ENCODE results near the gene DNM1L.

DNM1L gene

DNA sequence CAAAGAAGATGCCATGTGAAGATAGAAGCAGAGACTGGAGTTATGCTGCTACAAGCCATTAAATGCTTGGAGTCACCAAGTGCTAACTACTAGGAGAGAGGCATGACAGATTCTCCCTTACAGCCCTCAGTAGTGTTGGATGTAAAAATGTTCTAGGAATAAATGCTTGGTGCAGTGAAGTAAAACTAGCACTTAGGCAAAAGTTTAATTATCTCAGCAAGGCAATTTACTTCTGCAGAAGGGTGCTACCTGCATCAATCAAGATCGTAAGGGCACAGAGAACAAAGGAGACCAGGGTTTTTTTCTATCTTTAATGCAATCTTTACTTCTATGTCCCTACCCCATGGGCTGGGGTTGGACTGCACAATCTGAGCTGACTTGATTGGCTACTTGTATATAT, 9.5 kb upstream of the DNM1L start:
- Histone ChIP-seq H3K27me3 (replicated peaks; ENCODE audit: control insufficient read depth, insufficient read depth, low read length) (no peaks in the 10 kb centered on the region), H3K4me1 (ENCODE audit: control insufficient read depth, insufficient read depth, low read length) (no peaks in the 10 kb centered on the region), H3K9me3 (ENCODE audit: control insufficient read depth, low read length) (peaks cover 10% of the 10 kb centered on the region), H3K4me3 (ENCODE audit: low read length) (no peak overlapping the region), H3K36me3 (ENCODE audit: control insufficient read depth, insufficient read depth, low read length, severe bottlenecking) (no peaks in the 10 kb centered on the region), H3K9ac (ENCODE audit: low read length) (no peak overlapping the region)
- no peak for DNase-seq (ENCODE audit: low read depth)

DNA sequence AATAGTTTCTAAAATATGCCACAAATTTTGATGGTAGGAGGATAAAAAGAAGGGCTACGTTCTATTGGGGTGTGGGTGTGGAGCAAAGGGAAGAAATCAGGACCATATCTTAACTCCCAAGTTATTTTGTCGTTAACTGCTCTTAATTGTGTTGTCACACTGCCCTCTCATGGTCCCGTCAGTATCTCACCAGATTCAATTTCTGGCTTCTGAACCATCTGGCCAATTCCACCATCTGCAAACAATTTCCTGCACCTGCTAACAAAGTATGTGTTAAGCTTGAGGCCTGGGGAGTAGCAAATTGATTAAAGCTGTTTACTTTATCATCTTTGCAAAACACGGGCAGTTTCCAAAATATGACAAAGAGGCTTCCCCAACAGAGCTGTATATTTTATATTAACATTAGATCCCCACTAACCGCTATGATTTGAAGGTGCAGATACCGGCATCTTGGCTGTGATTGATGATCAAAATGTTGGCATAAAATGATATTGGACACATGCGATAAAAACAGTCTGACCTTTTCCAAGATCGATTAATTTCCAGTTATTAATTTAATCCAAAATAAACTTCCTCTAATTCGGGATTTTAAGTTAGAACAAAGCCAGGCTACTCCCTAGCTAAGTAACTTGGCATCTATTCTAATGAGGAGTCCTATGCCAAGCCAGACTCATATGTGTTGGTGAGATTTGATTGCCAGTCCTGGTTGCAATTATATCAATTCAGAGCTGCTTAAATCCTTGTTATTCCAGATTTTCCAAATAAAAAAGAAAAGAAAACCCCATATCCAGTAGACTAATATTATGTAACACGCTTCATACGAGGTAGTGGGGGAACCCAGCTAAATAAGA, 6.9 kb upstream of the DNM1L start:
- Histone ChIP-seq H3K36me3 (ENCODE audit: control insufficient read depth, insufficient read depth, low read length, severe bottlenecking) (no peaks in the 10 kb centered on the region), H3K9me3 (ENCODE audit: control insufficient read depth, low read length) (peaks cover 10% of the 10 kb centered on the region), H3K27me3 (replicated peaks; ENCODE audit: control insufficient read depth, insufficient read depth, low read length) (no peaks in the 10 kb centered on the region), H3K9ac (ENCODE audit: low read length) (no peak overlapping the region), H3K4me1 (ENCODE audit: control insufficient read depth, insufficient read depth, low read length) (no peaks in the 10 kb centered on the region), H3K4me3 (ENCODE audit: low read length) (no peak overlapping the region)
- peak; percentile 91 for DNase-seq (ENCODE audit: low read depth)

- Histone ChIP-seq H3K9ac (ENCODE audit: low read length) (peak overlapping the region; percentile 98), H3K36me3 (ENCODE audit: control insufficient read depth, insufficient read depth, low read length, severe bottlenecking) (no peaks in the 10 kb centered on the region), H3K4me1 (ENCODE audit: control insufficient read depth, insufficient read depth, low read length) (peaks cover 29% of the 10 kb centered on the region), H3K27me3 (replicated peaks; ENCODE audit: control insufficient read depth, insufficient read depth, low read length) (no peaks in the 10 kb centered on the region), H3K9me3 (ENCODE audit: control insufficient read depth, low read length) (no peaks in the 10 kb centered on the region), H3K4me3 (ENCODE audit: low read length) (peak overlapping the region; percentile 94)
- no peak for DNase-seq (ENCODE audit: low read depth)
Observed at GRCh38 chr12:32679920-32680237, 778 bp downstream of the DNM1L start.

DNA sequence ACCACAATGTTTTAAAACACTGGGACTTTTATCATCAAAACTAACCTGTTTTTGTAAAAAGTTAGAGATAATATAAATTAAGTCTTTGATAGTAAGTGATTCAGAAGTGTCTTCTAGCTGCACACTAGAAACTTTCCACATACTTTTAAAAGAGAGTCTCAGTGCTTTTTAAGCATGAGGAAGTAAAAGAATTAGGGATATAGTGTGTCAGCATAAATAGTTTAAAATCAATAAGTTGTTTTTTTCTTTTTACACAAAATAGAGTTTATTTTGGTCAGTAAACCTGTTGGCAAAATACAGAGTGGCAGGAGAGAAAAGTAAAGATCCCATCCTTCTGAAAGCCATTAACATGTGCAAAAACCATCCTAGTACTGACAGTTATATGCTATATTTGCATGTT, 1.7 kb downstream of the DNM1L start:
- no peaks in the 10 kb centered on the region for H3K9me3 ChIP-seq (ENCODE audit: control insufficient read depth, low read length)
- H3K4me1 ChIP-seq (ENCODE audit: control insufficient read depth, insufficient read depth, low read length), result peaks cover 29% of the 10 kb centered on the region
- peak; percentile 16 for DNase-seq (ENCODE audit: low read depth)
- no peaks in the 10 kb centered on the region for H3K36me3 ChIP-seq (ENCODE audit: control insufficient read depth, insufficient read depth, low read length, severe bottlenecking)
- peak overlapping the region; percentile 98 for H3K9ac ChIP-seq (ENCODE audit: low read length)
- H3K4me3 ChIP-seq (ENCODE audit: low read length), result peak overlapping the region; percentile 94
- no peaks in the 10 kb centered on the region for H3K27me3 ChIP-seq (replicated peaks; ENCODE audit: control insufficient read depth, insufficient read depth, low read length)

GRCh38 chr12:32681272-32681671, 2.2 kb downstream of the DNM1L start:
- Histone ChIP-seq H3K4me1 (ENCODE audit: control insufficient read depth, insufficient read depth, low read length) (peaks cover 29% of the 10 kb centered on the region), H3K9me3 (ENCODE audit: control insufficient read depth, low read length) (no peaks in the 10 kb centered on the region), H3K27me3 (replicated peaks; ENCODE audit: control insufficient read depth, insufficient read depth, low read length) (no peaks in the 10 kb centered on the region), H3K36me3 (ENCODE audit: control insufficient read depth, insufficient read depth, low read length, severe bottlenecking) (peaks cover 2% of the 10 kb centered on the region), H3K4me3 (ENCODE audit: low read length) (peak overlapping the region; percentile 94), H3K9ac (ENCODE audit: low read length) (peak overlapping the region; percentile 98)
- DNase-seq (ENCODE audit: low read depth), result no peak

DNA sequence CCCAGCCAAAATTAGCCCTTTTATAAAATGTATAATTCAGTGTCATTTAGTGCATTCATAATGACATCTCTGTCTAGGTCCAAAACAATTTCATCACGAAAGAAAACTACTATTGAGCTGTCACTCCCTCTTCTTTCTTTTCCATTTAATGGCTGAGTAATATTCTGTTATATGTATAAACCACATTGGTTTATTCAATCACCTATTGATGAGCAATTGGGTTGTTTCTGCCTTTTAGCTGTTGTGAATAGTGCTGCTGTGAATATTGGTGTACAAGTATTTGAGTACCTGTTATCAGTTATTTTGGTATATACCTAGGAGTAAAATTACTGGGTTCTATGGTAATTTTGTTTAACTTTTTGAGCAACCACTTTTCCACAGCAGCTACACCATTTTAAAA, 7.2 kb downstream of the DNM1L start:
- Histone ChIP-seq H3K9ac (ENCODE audit: low read length) (no peak overlapping the region), H3K36me3 (ENCODE audit: control insufficient read depth, insufficient read depth, low read length, severe bottlenecking) (peaks cover 5% of the 10 kb centered on the region), H3K9me3 (ENCODE audit: control insufficient read depth, low read length) (no peaks in the 10 kb centered on the region), H3K4me1 (ENCODE audit: control insufficient read depth, insufficient read depth, low read length) (peaks cover 16% of the 10 kb centered on the region), H3K27me3 (replicated peaks; ENCODE audit: control insufficient read depth, insufficient read depth, low read length) (no peaks in the 10 kb centered on the region), H3K4me3 (ENCODE audit: low read length) (no peak overlapping the region)
- DNase-seq (ENCODE audit: low read depth), result no peak

DNA sequence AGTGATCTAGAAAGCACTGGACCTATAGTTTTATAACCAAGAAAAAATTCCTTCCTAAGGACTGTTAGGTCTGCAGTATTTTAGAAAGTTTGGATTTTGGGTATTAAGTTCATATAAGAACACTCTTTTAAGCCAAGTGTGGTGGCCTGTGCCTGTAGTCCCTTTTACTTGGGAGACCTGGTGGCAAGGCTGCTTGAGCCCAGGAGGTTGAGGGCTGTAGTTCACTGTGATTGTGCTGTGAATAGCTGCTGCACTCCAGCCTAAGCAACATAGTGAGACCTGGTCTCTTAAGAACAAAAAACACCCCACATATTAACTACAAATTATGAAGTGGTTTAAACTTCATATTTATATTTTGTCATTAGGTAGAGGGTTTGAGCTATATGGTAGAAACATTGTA, 9.7 kb downstream of the DNM1L start:
- no peaks in the 10 kb centered on the region for H3K9me3 ChIP-seq (ENCODE audit: control insufficient read depth, low read length)
- no peak overlapping the region for H3K9ac ChIP-seq (ENCODE audit: low read length)
- H3K4me1 ChIP-seq (ENCODE audit: control insufficient read depth, insufficient read depth, low read length), result peaks cover 11% of the 10 kb centered on the region
- no peak for DNase-seq (ENCODE audit: low read depth)
- H3K27me3 ChIP-seq (replicated peaks; ENCODE audit: control insufficient read depth, insufficient read depth, low read length), result no peaks in the 10 kb centered on the region
- H3K4me3 ChIP-seq (ENCODE audit: low read length), result no peak overlapping the region
- peaks cover 5% of the 10 kb centered on the region for H3K36me3 ChIP-seq (ENCODE audit: control insufficient read depth, insufficient read depth, low read length, severe bottlenecking)

GRCh38 chr12:32690927-32691326, 11.8 kb downstream of the DNM1L start:
- H3K9me3 ChIP-seq (ENCODE audit: control insufficient read depth, low read length), result peaks cover 2% of the 10 kb centered on the region
- H3K9ac ChIP-seq (ENCODE audit: low read length), result no peak overlapping the region
- H3K27me3 ChIP-seq (replicated peaks; ENCODE audit: control insufficient read depth, insufficient read depth, low read length), result no peaks in the 10 kb centered on the region
- H3K4me3 ChIP-seq (ENCODE audit: low read length), result no peak overlapping the region
- no peak for DNase-seq (ENCODE audit: low read depth)
- H3K36me3 ChIP-seq (ENCODE audit: control insufficient read depth, insufficient read depth, low read length, severe bottlenecking), result peaks cover 15% of the 10 kb centered on the region
- H3K4me1 ChIP-seq (ENCODE audit: control insufficient read depth, insufficient read depth, low read length), result peaks cover 7% of the 10 kb centered on the region

GRCh38 chr12:32692358-32692757, 13.3 kb downstream of the DNM1L start:
- H3K27me3 ChIP-seq (replicated peaks; ENCODE audit: control insufficient read depth, insufficient read depth, low read length), result no peaks in the 10 kb centered on the region
- no peak for DNase-seq (ENCODE audit: low read depth)
- H3K36me3 ChIP-seq (ENCODE audit: control insufficient read depth, insufficient read depth, low read length, severe bottlenecking), result peaks cover 10% of the 10 kb centered on the region
- no peak overlapping the region for H3K4me3 ChIP-seq (ENCODE audit: low read length)
- peaks cover 6% of the 10 kb centered on the region for H3K9me3 ChIP-seq (ENCODE audit: control insufficient read depth, low read length)
- H3K4me1 ChIP-seq (ENCODE audit: control insufficient read depth, insufficient read depth, low read length), result peaks cover 7% of the 10 kb centered on the region
- no peak overlapping the region for H3K9ac ChIP-seq (ENCODE audit: low read length)

DNA sequence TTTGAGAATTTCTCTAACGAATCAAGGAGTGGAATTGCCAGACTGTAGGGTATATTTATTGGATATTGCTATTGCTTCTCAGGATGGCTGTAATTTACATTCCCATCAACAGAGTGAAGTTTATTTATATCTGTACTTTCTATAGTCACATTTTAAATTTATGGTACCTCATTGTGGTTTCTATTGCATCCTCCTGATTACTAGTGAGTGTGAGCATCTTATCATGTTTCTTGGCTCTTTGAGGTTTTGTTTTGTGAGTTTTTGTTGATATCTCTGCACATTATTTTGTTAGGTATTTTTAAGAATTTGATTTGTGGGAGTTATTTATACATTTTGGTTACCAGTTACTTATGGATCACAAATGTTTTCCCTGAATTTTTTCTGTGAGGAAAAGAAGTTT, 13.9 kb downstream of the DNM1L start:
- H3K36me3 ChIP-seq (ENCODE audit: control insufficient read depth, insufficient read depth, low read length, severe bottlenecking), result peaks cover 10% of the 10 kb centered on the region
- no peak for DNase-seq (ENCODE audit: low read depth)

DNA sequence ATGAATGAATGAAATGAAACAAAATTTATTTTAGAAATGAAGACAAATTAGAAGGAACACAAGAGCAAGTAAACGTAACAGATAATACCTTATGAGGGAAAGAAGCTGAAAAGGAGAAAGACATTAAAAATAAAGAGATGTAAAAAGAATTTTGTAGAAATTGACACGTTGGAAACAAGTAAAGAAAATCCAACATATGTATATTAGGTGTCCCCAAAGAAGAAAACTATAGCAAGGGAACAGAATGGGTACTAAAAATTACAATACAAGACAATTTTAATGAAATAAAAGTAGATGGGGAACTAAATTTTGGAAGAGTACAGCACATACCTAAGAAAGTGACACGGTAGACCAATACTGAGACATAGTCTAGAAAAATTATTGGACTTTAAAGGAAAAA, 16.7 kb downstream of the DNM1L start:
- no peak for DNase-seq (ENCODE audit: low read depth)
- Histone ChIP-seq H3K9me3 (ENCODE audit: control insufficient read depth, low read length) (peaks cover 6% of the 10 kb centered on the region), H3K4me3 (ENCODE audit: low read length) (no peak overlapping the region), H3K27me3 (replicated peaks; ENCODE audit: control insufficient read depth, insufficient read depth, low read length) (no peaks in the 10 kb centered on the region), H3K4me1 (ENCODE audit: control insufficient read depth, insufficient read depth, low read length) (no peaks in the 10 kb centered on the region), H3K36me3 (ENCODE audit: control insufficient read depth, insufficient read depth, low read length, severe bottlenecking) (peaks cover 10% of the 10 kb centered on the region), H3K9ac (ENCODE audit: low read length) (no peak overlapping the region)

More for the DNA sequence above, 13.9 kb downstream of the DNM1L start:
- Histone ChIP-seq H3K27me3 (replicated peaks; ENCODE audit: control insufficient read depth, insufficient read depth, low read length) (no peaks in the 10 kb centered on the region), H3K9me3 (ENCODE audit: control insufficient read depth, low read length) (peaks cover 6% of the 10 kb centered on the region), H3K4me3 (ENCODE audit: low read length) (no peak overlapping the region), H3K9ac (ENCODE audit: low read length) (no peak overlapping the region), H3K4me1 (ENCODE audit: control insufficient read depth, insufficient read depth, low read length) (peaks cover 7% of the 10 kb centered on the region)

DNA sequence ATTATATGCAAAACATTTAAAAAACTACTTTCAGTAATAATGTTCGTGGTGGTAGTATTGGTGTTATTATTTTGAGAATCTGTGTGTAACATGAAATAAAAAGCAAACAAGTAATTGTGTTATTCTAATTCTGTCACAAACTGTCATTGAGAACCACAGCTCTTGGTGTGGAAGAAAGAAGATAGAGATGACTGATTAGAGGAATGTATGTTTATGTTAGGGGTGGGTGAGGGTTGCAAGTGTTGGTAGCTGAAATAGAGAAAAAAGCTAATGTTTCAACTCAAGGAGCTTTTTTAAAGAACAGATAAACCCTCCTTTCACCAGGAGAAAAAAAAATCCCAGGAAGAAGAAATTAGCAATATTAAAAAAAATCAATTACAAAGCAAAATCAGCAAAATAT, 18.3 kb downstream of the DNM1L start:
- H3K4me3 ChIP-seq (ENCODE audit: low read length), result no peak overlapping the region
- H3K9me3 ChIP-seq (ENCODE audit: control insufficient read depth, low read length), result peaks cover 6% of the 10 kb centered on the region
- peaks cover 19% of the 10 kb centered on the region for H3K36me3 ChIP-seq (ENCODE audit: control insufficient read depth, insufficient read depth, low read length, severe bottlenecking)
- H3K4me1 ChIP-seq (ENCODE audit: control insufficient read depth, insufficient read depth, low read length), result no peaks in the 10 kb centered on the region
- no peaks in the 10 kb centered on the region for H3K27me3 ChIP-seq (replicated peaks; ENCODE audit: control insufficient read depth, insufficient read depth, low read length)
- H3K9ac ChIP-seq (ENCODE audit: low read length), result no peak overlapping the region
- no peak for DNase-seq (ENCODE audit: low read depth)
